ENCODE results near the gene ENAM.

Gene ENAM

GRCh38 chr4:70591955-70592582 is 36.5 kb upstream of the ENAM start, which contains the start of gene AMBN:
TSS of gene AMBN (plus strand) at chr4:70592256. CDS start at chr4:70592359, 103 bp downstream.
- Mint-ChIP-seq H3K27me3 (ENCODE audit: low read depth) (no peaks in the 10 kb centered on the region), H3K27ac (no peak within 1 kb of the TSS), H3K4me3 (no peak within 1 kb of the TSS), H3K4me1 (peaks cover 18% of the 10 kb centered on the region), H3K9me3 (no peaks in the 10 kb centered on the region), H3K36me3 (ENCODE audit: low read depth) (no peaks in the 10 kb centered on the region)
- TF ChIP-seq, protein P1, sequence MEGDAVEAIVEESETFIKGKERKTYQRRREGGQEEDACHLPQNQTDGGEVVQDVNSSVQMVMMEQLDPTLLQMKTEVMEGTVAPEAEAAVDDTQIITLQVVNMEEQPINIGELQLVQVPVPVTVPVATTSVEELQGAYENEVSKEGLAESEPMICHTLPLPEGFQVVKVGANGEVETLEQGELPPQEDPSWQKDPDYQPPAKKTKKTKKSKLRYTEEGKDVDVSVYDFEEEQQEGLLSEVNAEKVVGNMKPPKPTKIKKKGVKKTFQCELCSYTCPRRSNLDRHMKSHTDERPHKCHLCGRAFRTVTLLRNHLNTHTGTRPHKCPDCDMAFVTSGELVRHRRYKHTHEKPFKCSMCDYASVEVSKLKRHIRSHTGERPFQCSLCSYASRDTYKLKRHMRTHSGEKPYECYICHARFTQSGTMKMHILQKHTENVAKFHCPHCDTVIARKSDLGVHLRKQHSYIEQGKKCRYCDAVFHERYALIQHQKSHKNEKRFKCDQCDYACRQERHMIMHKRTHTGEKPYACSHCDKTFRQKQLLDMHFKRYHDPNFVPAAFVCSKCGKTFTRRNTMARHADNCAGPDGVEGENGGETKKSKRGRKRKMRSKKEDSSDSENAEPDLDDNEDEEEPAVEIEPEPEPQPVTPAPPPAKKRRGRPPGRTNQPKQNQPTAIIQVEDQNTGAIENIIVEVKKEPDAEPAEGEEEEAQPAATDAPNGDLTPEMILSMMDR (IDR thresholded peaks at IDR 0.05; ENCODE audit: unreplicated experiment in 3 of 3): no peak

- Mint-ChIP-seq H3K9me3 (no peaks in the 10 kb centered on the region), H3K4me1 (peaks cover 13% of the 10 kb centered on the region), H3K27me3 (ENCODE audit: low read depth) (no peaks in the 10 kb centered on the region), H3K4me3 (no peak overlapping the region), H3K36me3 (ENCODE audit: low read depth) (no peaks in the 10 kb centered on the region), H3K27ac (no peak overlapping the region)
- TF ChIP-seq, protein P1 (IDR thresholded peaks at IDR 0.05; ENCODE audit: unreplicated experiment in 3 of 3): no peak
Measured at GRCh38 chr4:70594196-70594595, 34.3 kb upstream of the ENAM start.

GRCh38 chr4:70600305-70600704 is 28.2 kb upstream of the ENAM start:
- H3K27me3 Mint-ChIP-seq (ENCODE audit: low read depth): peaks cover 3% of the 10 kb centered on the region
- H3K4me1 Mint-ChIP-seq: no peaks in the 10 kb centered on the region
- H3K27ac Mint-ChIP-seq: peak overlapping the region in 1 of 3 experiments; percentile 53
- TF ChIP-seq, protein P1 (IDR thresholded peaks at IDR 0.05; ENCODE audit: unreplicated experiment in 3 of 3): no peak
- no peak overlapping the region for H3K4me3 Mint-ChIP-seq
- H3K9me3 Mint-ChIP-seq: no peaks in the 10 kb centered on the region
- no peaks in the 10 kb centered on the region for H3K36me3 Mint-ChIP-seq (ENCODE audit: low read depth)

DNA sequence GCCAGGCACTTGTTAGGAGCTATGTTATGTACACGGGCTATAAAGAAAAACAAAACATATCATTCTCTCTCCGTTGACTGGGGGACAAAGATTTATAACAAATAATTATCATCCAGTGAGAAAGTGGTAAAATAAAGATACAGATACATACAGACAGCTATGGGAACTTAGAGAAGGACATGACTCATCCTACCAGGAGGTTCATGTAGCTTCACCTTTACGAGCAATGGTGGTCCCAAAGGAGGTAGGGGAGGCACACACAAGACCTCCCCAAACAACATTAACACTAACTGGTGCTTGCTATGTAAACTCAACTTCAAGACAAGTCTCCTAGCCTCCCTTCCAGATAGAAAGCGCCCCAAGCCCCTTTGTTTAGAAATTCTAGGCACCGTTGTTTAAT is 27.6 kb upstream of the ENAM start:
- Mint-ChIP-seq H3K27me3 (ENCODE audit: low read depth) (peaks cover 3% of the 10 kb centered on the region), H3K4me3 (no peak overlapping the region), H3K36me3 (ENCODE audit: low read depth) (no peaks in the 10 kb centered on the region), H3K27ac (no peak overlapping the region), H3K4me1 (no peaks in the 10 kb centered on the region), H3K9me3 (no peaks in the 10 kb centered on the region)
- TF ChIP-seq, protein P1 (IDR thresholded peaks at IDR 0.05; ENCODE audit: unreplicated experiment in 3 of 3): no peak

GRCh38 chr4:70601422-70602039 is 27.0 kb upstream of the ENAM start:
- TF ChIP-seq, protein P1 (IDR thresholded peaks at IDR 0.05; ENCODE audit: unreplicated experiment in 3 of 3): peak; percentile 69 to 82 (median 79)
- no peak overlapping the region for H3K4me3 Mint-ChIP-seq
- H3K4me1 Mint-ChIP-seq: no peaks in the 10 kb centered on the region
- H3K9me3 Mint-ChIP-seq: no peaks in the 10 kb centered on the region
- H3K36me3 Mint-ChIP-seq (ENCODE audit: low read depth): no peaks in the 10 kb centered on the region
- H3K27ac Mint-ChIP-seq: no peak overlapping the region
- H3K27me3 Mint-ChIP-seq (ENCODE audit: low read depth): peaks cover 3% of the 10 kb centered on the region

- Mint-ChIP-seq H3K4me3 (no peak overlapping the region), H3K36me3 (ENCODE audit: low read depth) (no peaks in the 10 kb centered on the region), H3K4me1 (no peaks in the 10 kb centered on the region), H3K27me3 (ENCODE audit: low read depth) (peaks cover 3% of the 10 kb centered on the region), H3K27ac (no peak overlapping the region), H3K9me3 (no peaks in the 10 kb centered on the region)
- TF ChIP-seq, protein P1 (IDR thresholded peaks at IDR 0.05; ENCODE audit: unreplicated experiment in 3 of 3): no peak
Measured at GRCh38 chr4:70603856-70604255, 24.7 kb upstream of the ENAM start.
